Muscle of arm (tissue), 12 donors: ENCODE measurements around the gene TOMT. TPM values are rescaled to one million over a fixed set of nuclear protein-coding genes. Genes with fewer than 3 reads are reported as not detected.
"Not testable (repeated sequence)": the region's sequence is repeated elsewhere in the genome, so short reads cannot be mapped to it uniquely, and the experiment has no call there.

Source experiments
- DNase-seq: peaks from one replicate; pipeline ENCODE4 v3.0.0-alpha.2; 2013
- polyA plus RNA-seq, 12 donors: library from polyadenylated mRNA; unstranded; fragments of 120-200 nt; gene quantifications; one replicate each; pipeline ENCODE4 v1.2.1, GENCODE V29; 2013; ENCODE audit not compliant: insufficient read length in 12 of 12

The TOMT gene
- polyA plus RNA-seq, 12 donors: not detected

- DNase-seq: no peak
Observed at GRCh38 chr11:72124046-72124445, 18.3 kb downstream of the TOMT start.

- no peak for DNase-seq
Observed at GRCh38 chr11:72125956-72126355, 20.2 kb downstream of the TOMT start.

GRCh38 chr11:72127923-72128322 is 22.2 kb downstream of the TOMT start:
- DNase-seq: no peak

DNA sequence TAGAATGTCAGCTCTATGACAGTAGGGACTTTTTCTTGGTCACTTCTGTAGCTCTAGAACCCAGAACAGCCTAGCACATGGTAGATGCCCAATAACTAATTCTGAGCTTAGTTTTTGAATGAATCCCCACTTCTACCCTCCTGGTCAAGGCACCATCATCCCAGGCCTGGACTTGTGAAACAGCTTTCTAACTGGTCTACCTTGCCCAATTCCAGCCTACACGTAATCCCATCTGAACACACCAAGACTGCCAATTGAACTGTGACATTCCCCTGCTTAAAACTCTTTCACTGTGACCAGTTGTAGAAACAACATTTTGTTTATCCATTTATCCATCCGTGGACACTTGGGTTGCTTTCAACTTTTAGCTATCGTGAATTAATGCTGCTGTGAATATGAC is 23.7 kb downstream of the TOMT start:
- no peak for DNase-seq

- no peak for DNase-seq
Observed at GRCh38 chr11:72132646-72133045, 26.9 kb downstream of the TOMT start.

DNA sequence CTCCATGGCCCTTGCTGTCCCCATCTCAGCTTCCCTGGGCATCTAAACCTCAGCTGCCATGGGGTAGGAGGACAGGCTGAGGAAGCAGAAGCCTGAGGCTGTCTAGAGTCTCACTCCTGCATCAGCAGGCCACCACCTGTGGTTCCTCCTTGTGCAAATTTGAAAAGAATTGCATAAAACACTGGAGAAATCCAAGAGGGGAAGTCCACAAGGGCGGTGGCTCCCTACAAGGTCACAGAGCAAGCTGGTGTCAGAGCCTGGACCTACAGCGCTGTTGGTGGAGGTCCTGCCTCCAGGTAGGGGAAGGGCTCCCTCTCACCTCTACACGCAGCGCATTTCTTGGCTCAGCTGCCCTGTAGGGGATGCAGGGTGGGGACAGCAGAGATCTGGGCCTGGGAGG is 29.7 kb downstream of the TOMT start, which contains the start of gene FOLR3:
TSS of gene FOLR3 (plus strand) at position 253 of the 400 bp plus-strand sequence. CDS start 228 bp downstream, outside the sequence.
- not testable (repeated sequence) for DNase-seq

DNA sequence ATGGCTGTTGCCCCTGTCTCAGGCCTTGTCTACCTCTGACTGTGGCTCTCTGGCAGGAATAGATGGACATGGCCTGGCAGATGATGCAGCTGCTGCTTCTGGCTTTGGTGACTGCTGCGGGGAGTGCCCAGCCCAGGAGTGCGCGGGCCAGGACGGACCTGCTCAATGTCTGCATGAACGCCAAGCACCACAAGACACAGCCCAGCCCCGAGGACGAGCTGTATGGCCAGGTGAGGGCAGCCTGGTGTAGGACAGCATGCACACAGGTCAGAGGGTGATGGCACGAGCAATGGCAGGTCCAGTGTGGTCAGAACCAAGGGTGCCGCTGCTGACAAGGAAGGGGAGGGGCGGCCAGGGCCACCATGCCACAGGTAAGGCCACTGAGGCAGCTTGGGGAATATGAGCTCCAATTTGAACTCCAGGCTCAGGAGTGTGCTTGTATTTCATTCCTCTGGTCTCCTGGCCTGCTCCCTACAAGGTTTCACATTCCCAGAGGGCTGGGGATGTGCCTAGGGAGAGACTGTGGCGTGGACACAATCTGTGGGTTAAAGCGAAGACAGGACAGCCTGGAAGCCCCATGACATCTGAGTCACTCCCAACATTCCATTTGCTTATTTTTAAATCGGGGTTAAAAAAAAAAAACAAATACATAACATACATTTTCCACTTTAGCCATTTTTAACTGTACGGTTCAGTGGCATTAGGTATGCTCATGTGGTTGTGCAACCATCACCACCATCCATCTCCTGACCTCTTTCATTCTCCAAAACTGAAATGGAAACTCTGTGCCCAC is 30.4 kb downstream of the TOMT start:
- DNase-seq: no peak

DNA sequence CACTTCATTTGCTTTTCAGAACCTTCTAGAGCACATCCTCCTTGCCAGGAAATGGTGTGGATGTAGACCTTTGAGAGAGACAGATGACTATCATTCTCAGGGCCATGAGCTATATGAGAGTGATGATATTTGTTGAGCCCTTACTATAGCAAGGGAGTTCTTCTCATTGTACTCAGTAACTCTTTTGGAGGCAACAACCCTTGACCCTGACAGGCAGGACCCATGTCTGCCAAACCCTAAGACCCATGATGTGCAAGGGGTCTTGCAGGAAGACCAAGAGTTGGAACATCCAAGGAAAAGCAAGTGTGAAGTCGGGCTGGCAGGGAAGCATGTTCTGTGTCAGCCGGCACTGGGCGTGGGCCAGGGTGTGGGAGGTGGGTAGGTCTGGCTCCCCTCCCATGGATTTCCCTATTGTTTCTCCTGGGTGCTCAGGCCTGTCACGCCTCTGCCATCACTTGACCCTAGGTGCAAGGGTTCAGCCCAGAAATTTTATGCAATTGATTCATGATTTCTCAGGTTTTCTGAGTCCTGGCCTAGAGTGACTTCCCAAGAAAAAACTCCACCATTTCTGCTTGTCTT is 31.0 kb downstream of the TOMT start:
- DNase-seq: no peak

DNA sequence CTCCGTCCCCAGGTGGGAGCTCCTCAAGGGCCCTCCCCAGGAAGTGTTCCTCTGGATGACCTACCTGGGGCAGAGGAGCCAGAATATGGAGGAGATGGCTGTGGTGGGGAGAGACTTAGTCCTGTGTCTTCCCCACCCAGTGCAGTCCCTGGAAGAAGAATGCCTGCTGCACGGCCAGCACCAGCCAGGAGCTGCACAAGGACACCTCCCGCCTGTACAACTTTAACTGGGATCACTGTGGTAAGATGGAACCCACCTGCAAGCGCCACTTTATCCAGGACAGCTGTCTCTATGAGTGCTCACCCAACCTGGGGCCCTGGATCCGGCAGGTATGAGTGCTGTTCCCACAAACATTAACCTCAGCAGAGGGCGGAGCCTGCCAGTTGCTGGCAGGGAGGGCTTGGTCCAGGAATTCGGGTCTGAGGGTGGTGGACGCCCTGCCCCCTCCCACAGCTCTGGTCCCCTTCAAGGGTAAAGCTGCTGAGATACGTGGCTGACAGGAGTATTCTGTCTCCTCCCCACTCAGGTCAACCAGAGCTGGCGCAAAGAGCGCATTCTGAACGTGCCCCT is 33.2 kb downstream of the TOMT start:
- DNase-seq: no peak

GRCh38 chr11:72139500-72139899 is 33.8 kb downstream of the TOMT start:
- DNase-seq: no peak

GRCh38 chr11:72140661-72141060 is 34.9 kb downstream of the TOMT start:
- no peak for DNase-seq

DNA sequence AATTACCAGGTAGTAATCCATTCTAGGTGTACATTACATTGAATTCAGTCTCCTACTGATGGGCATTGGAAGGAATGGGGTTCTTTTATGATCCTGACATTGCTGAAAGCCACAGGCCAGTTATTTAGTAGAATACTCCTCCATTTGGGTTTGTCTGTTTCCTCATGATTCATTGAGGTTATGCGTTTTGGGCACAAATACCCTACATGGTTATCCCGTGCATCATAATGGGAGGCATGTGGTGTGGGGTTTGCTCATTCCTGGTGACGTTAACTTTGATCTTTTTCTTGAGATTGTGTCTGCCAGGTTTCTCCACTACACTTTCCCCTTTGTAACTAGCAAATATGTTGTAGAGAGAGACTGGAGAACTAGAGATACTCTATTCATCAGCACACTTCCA is 35.3 kb downstream of the TOMT start:
- DNase-seq: no peak

DNA sequence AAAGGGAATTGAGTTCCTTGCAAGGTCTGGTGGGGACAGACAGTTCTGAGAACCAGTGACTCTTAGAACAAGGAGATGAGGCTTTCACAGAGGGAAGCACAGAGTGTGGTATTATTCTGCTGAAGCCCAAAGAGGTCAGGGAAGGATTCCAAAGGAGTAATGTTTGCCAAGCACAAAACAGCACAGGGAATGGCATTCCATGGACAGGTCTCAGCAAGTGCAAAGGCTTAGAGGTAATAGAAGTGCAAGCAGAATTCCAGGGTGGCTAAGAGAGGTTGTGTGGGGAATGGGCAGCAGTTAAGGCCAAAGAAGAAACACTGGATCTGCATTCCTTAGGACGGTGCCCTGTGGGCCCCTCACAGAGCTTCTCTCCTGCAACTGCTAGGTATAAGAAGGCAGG is 36.4 kb downstream of the TOMT start:
- not testable (repeated sequence) for DNase-seq

- not testable (repeated sequence) for DNase-seq
Observed at GRCh38 chr11:72142543-72142942, 36.8 kb downstream of the TOMT start.

DNA sequence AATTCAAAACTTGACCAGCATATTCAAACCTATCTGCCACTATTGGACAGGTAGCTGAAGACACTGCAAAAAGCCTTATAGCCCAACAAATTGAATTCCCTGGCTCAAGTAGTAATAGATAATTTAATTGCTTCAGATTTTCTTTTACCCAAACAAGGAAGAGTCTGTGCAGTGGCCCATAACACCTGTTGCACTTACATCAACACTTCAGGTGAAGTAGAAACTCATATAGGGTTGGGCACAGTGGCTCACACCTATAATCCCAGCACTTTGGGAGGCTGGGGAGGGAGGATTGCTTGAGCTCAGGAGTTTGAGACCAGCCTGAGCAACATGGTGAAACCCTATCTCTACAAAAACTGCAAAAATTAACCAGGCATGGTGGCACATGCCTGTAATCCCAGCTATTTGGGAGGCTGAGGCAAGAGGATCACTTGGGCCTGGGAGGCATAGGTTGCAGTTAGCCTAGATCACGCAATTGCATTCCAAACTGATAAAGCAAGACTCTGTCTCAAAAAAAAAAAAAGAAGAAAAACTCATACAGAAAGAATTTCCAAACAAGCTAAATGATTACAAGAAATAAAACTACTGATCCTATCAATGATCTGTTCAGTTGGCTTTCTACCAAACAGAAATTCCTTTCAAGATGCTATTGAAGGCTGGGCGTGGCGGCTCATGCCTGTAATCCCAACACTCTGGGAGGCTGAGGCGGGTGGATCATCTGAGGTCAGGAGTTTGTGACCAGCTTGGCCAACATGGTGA is 39.3 kb downstream of the TOMT start:
- no peak for DNase-seq

DNA sequence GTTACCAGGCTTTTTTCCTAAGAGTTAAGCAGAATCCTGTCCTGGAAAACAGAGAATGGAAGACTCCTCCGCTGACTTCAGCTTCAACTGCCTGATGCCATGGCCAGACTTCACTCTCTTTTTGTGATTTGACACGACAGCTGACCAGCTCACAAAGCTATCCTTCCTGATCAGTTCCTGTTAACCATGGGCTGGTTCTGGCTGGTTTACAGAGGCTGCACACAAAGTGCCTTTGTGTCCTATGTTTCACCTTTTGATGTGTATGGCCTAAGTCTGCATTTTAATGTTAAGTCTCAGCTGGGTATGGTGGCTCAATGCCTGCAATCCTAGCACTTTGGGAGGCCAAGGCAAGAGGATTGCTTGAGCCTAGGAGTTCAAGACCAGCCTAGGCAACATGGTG is 40.9 kb downstream of the TOMT start:
- no peak for DNase-seq

DNA sequence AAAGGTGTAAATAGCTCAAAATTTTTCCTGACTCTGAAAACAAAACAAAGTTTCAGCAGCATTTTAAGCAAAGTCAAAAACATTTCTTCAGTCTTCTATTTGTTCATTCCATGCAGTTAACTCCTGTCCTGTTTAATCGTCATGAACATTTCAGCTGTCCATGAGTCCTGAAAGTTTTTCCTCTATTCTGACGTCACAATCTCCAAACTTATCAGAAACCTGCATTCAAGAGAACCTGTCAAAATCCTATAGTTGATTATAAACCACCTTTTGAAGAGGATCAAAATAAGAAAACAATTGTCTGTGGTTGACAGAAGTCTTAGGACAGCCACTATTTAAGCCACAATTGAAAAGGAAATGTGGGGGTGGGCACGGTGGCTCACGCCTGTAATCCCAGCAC is 45.2 kb downstream of the TOMT start:
- DNase-seq: no peak

GRCh38 chr11:72153874-72154273 is 48.1 kb downstream of the TOMT start:
- DNase-seq: not testable (repeated sequence)

GRCh38 chr11:72154816-72155215 is 49.1 kb downstream of the TOMT start:
- DNase-seq: no peak

DNA sequence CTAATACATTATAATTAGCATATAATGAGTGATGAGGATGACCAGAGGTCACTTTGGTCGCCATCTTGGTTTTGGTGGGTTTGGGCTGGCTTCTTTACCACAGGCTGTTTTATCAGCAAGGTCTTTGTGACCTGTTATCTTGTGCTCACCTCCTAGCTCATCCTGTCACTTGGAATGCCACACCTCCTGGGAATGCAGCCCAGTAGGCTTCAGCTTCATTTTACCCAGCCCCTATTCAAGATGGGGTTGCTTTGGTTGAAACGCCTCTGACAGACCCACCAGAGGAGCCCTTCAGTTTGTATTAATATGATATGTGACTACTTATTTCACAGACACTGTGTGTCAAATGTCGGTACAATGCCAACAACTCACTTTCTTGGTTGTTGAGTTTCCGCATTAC is 50.0 kb downstream of the TOMT start:
- no peak for DNase-seq

GRCh38 chr11:72157131-72157530 is 51.4 kb downstream of the TOMT start:
- no peak for DNase-seq
